Activated naive CD4-positive, alpha-beta T cell treated with anti-CD3 and anti-CD28 coated beads for 36 hours (primary cell): Measurements from ENCODE around the gene MYBL2. TPM values are rescaled to one million over a fixed set of nuclear protein-coding genes. Genes with fewer than 3 reads are reported as not detected.
A peak's percentile ranks its signal among the peaks of the same experiment; 100 is the strongest.

ENCODE experiments used
- CTCF ChIA-PET: fragments of 350-600 bp; sonication (Branson Sonifier 250); formaldehyde crosslinking; loops from one replicate; lab custom pipeline; 2021; ENCODE audit warnings: antibody characterized with exemption; lab: Charles Lee
- DNase-seq: peaks from one replicate; pipeline ENCODE4 v3.0.0-alpha.2; 2020
- H3K27ac Mint-ChIP-seq: one replicate; pipeline ENCODE4 v1.8.0; 2021; ENCODE audit warnings: mild to moderate bottlenecking, mixed read lengths
- H3K27me3 Mint-ChIP-seq: one replicate; pipeline ENCODE4 v1.8.0; 2021; ENCODE audit warnings: low read depth, mixed read lengths
- H3K36me3 Mint-ChIP-seq: one replicate; pipeline ENCODE4 v1.8.0; 2021; ENCODE audit warnings: low read depth, mixed read lengths
- H3K4me1 Mint-ChIP-seq: one replicate; pipeline ENCODE4 v1.8.0; 2021; ENCODE audit warnings: low read depth, mixed read lengths
- H3K4me3 Mint-ChIP-seq: one replicate; pipeline ENCODE4 v1.8.0; 2021; ENCODE audit warnings: mild to moderate bottlenecking, moderate library complexity, mixed read lengths
- H3K9me3 Mint-ChIP-seq: one replicate; pipeline ENCODE4 v1.8.0; 2021; ENCODE audit warnings: mixed read lengths
- intact Hi-C: fragments of 100-400 bp; cut with micrococcal nuclease; formaldehyde crosslinking; loops from one replicate; pipeline ENCODE4 v1.15.1; 2023
- total RNA-seq, 2 experiments: library from RNA; stranded (reverse); gene quantifications; one replicate each; pipeline ENCODE4 v1.2.3, GENCODE V29; 2021

MYBL2 gene
- total RNA-seq, 2 experiments from 2014 or later = 102 to 106 TPM

GRCh38 chr20:43716123-43716522 lies 49.2 kb downstream of the MYBL2 start:
- Mint-ChIP-seq H3K36me3 (peaks cover 35% of the 10 kb centered on the region), H3K4me3 (no peak overlapping the region), H3K27me3 (no peaks in the 10 kb centered on the region), H3K4me1 (peaks cover 29% of the 10 kb centered on the region), H3K9me3 (peaks cover 6% of the 10 kb centered on the region), H3K27ac (no peak overlapping the region)
- CTCF ChIA-PET = no interaction called here
- no peak for DNase-seq
- intact Hi-C loops = no loop called here

- peaks cover 27% of the 10 kb centered on the region for H3K36me3 Mint-ChIP-seq
- H3K4me1 Mint-ChIP-seq = peaks cover 33% of the 10 kb centered on the region
- H3K9me3 Mint-ChIP-seq = peaks cover 6% of the 10 kb centered on the region
- DNase-seq = no peak
- H3K27ac Mint-ChIP-seq = no peak overlapping the region
- intact Hi-C loops = no loop called here
- CTCF ChIA-PET = interaction anchor here (0.5 kb wide), 1 partner anchor 34 kb away, joined by 3 read pairs; no protein-coding TSS in a partner anchor
- no peak overlapping the region for H3K4me3 Mint-ChIP-seq
- H3K27me3 Mint-ChIP-seq = no peaks in the 10 kb centered on the region
Measured at GRCh38 chr20:43716757-43717615, 50.1 kb downstream of the MYBL2 start.

- H3K4me3 Mint-ChIP-seq = no peak overlapping the region
- H3K27me3 Mint-ChIP-seq = no peaks in the 10 kb centered on the region
- CTCF ChIA-PET = interaction anchor here (0.5 kb wide), 1 partner anchor 33 kb away, joined by 3 read pairs; no protein-coding TSS in a partner anchor
- intact Hi-C loops = no loop called here
- H3K27ac Mint-ChIP-seq = no peak overlapping the region
- no peak for DNase-seq
- H3K4me1 Mint-ChIP-seq = peaks cover 38% of the 10 kb centered on the region
- H3K9me3 Mint-ChIP-seq = peaks cover 6% of the 10 kb centered on the region
- peaks cover 25% of the 10 kb centered on the region for H3K36me3 Mint-ChIP-seq
Measured at GRCh38 chr20:43717616-43717995, 50.7 kb downstream of the MYBL2 start.

GRCh38 chr20:43720007-43720406 lies 53.1 kb downstream of the MYBL2 start:
- Mint-ChIP-seq H3K4me3 (no peak overlapping the region), H3K36me3 (peaks cover 20% of the 10 kb centered on the region), H3K4me1 (peaks cover 55% of the 10 kb centered on the region), H3K27me3 (no peaks in the 10 kb centered on the region), H3K9me3 (peaks cover 6% of the 10 kb centered on the region), H3K27ac (peak overlapping the region; percentile 21)
- DNase-seq = no peak
- intact Hi-C loops = loop anchor here (5.0 kb wide), 1 partner anchor 263 kb away; the partner anchor contains the start of gene SRSF6
- CTCF ChIA-PET = interaction anchor here (1.0 kb wide), 1 partner anchor 182 kb away, joined by 3 read pairs; no protein-coding TSS in a partner anchor

- no peak overlapping the region for H3K27ac Mint-ChIP-seq
- intact Hi-C loops = loop anchor here (5.0 kb wide), 1 partner anchor 264 kb away; the partner anchor contains the start of gene SRSF6
- H3K9me3 Mint-ChIP-seq = peaks cover 6% of the 10 kb centered on the region
- no peak for DNase-seq
- CTCF ChIA-PET = interaction anchor here (1.2 to 2.0 kb wide), 3 partner anchors 27 to 32 kb away, joined by 3 to 10 read pairs (median 5); no protein-coding TSS in a partner anchor
- H3K4me3 Mint-ChIP-seq = no peak overlapping the region
- H3K27me3 Mint-ChIP-seq = no peaks in the 10 kb centered on the region
- peaks cover 18% of the 10 kb centered on the region for H3K36me3 Mint-ChIP-seq
- peaks cover 59% of the 10 kb centered on the region for H3K4me1 Mint-ChIP-seq
Measured at GRCh38 chr20:43721097-43721428, 54.1 kb downstream of the MYBL2 start.

GRCh38 chr20:43721429-43722152 lies 54.7 kb downstream of the MYBL2 start:
- Mint-ChIP-seq H3K4me3 (peak overlapping the region; percentile 72), H3K27me3 (no peaks in the 10 kb centered on the region), H3K27ac (peak overlapping the region; percentile 60), H3K9me3 (peaks cover 6% of the 10 kb centered on the region), H3K36me3 (peaks cover 18% of the 10 kb centered on the region), H3K4me1 (peaks cover 59% of the 10 kb centered on the region)
- no peak for DNase-seq
- CTCF ChIA-PET = interaction anchor here (1.2 to 2.0 kb wide), 3 partner anchors 27 to 33 kb away, joined by 3 to 10 read pairs (median 5); no protein-coding TSS in a partner anchor
- intact Hi-C loops = loop anchor here (1.0 to 5.0 kb wide), 2 partner anchors 30 to 264 kb away; partner anchors contain the start of gene SRSF6

GRCh38 chr20:43722153-43722505 lies 55.2 kb downstream of the MYBL2 start:
- Mint-ChIP-seq H3K36me3 (peaks cover 15% of the 10 kb centered on the region), H3K4me1 (peaks cover 56% of the 10 kb centered on the region), H3K27me3 (no peaks in the 10 kb centered on the region), H3K27ac (peak overlapping the region; percentile 60), H3K9me3 (peaks cover 6% of the 10 kb centered on the region), H3K4me3 (peak overlapping the region; percentile 72)
- intact Hi-C loops = loop anchor here (1.0 to 5.0 kb wide), 2 partner anchors 29 to 265 kb away; partner anchors contain the start of gene SRSF6
- CTCF ChIA-PET = interaction anchor here (0.6 to 2.0 kb wide), 4 partner anchors 26 to 321 kb away, joined by 3 to 10 read pairs (median 4); no protein-coding TSS in a partner anchor
- DNase-seq = peak; percentile 65

- intact Hi-C loops = loop anchor here (5.0 kb wide), 1 partner anchor 266 kb away; the partner anchor contains the start of gene SRSF6
- H3K9me3 Mint-ChIP-seq = peaks cover 6% of the 10 kb centered on the region
- peaks cover 51% of the 10 kb centered on the region for H3K4me1 Mint-ChIP-seq
- H3K4me3 Mint-ChIP-seq = no peak overlapping the region
- H3K36me3 Mint-ChIP-seq = peaks cover 15% of the 10 kb centered on the region
- no peak overlapping the region for H3K27ac Mint-ChIP-seq
- CTCF ChIA-PET = interaction anchor here (1.1 kb wide), 1 partner anchor 27 kb away, joined by 3 read pairs; no protein-coding TSS in a partner anchor
- no peaks in the 10 kb centered on the region for H3K27me3 Mint-ChIP-seq
- DNase-seq = no peak
Measured at GRCh38 chr20:43723186-43723585, 56.3 kb downstream of the MYBL2 start.

GRCh38 chr20:43723735-43724134 lies 56.8 kb downstream of the MYBL2 start:
- Mint-ChIP-seq H3K9me3 (peaks cover 8% of the 10 kb centered on the region), H3K4me3 (no peak overlapping the region), H3K36me3 (peaks cover 18% of the 10 kb centered on the region), H3K27me3 (no peaks in the 10 kb centered on the region), H3K4me1 (peaks cover 56% of the 10 kb centered on the region), H3K27ac (no peak overlapping the region)
- CTCF ChIA-PET = interaction anchor here (1.1 kb wide), 1 partner anchor 26 kb away, joined by 3 read pairs; no protein-coding TSS in a partner anchor
- DNase-seq = no peak
- intact Hi-C loops = loop anchor here (5.0 kb wide), 1 partner anchor 266 kb away; the partner anchor contains the start of gene SRSF6

GRCh38 chr20:43724383-43724782 lies 57.5 kb downstream of the MYBL2 start:
- DNase-seq = no peak
- Mint-ChIP-seq H3K27me3 (no peaks in the 10 kb centered on the region), H3K36me3 (peaks cover 14% of the 10 kb centered on the region), H3K4me1 (peaks cover 56% of the 10 kb centered on the region), H3K4me3 (no peak overlapping the region), H3K9me3 (peaks cover 11% of the 10 kb centered on the region), H3K27ac (no peak overlapping the region)
- CTCF ChIA-PET = interaction anchor here (1.1 kb wide), 1 partner anchor 26 kb away, joined by 3 read pairs; no protein-coding TSS in a partner anchor
- intact Hi-C loops = loop anchor here (5.0 kb wide), 1 partner anchor 267 kb away; the partner anchor contains the start of gene SRSF6

GRCh38 chr20:43725666-43726065 lies 58.8 kb downstream of the MYBL2 start:
- Mint-ChIP-seq H3K27me3 (no peaks in the 10 kb centered on the region), H3K9me3 (peaks cover 6% of the 10 kb centered on the region), H3K4me1 (peaks cover 50% of the 10 kb centered on the region), H3K27ac (no peak overlapping the region), H3K4me3 (no peak overlapping the region), H3K36me3 (peaks cover 6% of the 10 kb centered on the region)
- no peak for DNase-seq
- CTCF ChIA-PET = interaction anchor here (0.7 to 1.0 kb wide), 2 partner anchors 34 to 355 kb away, joined by 3 read pairs; no protein-coding TSS in a partner anchor
- intact Hi-C loops = no loop called here
